ENCODE data around the gene ACD.
A peak's percentile ranks its signal among the peaks of the same experiment; 100 is the strongest.

ACD gene

DNA sequence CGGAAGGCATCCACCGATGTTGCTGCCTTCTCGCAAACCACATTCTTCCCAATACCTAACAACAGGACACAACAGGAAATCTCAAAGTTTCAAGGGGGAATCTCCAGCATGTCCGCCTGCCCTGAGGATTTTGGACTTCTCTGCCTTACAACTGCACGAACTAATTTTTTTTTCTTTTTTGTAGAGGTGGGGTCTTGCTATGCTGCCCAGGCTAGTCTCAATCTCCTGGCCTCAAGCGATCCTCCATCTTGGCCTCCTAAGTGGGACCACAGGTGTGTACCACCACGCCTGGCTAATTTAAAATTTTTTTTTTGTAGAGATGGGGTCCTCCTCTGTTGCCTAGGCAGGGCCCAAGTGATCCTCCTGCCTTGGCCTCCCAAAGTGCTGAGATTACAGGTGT, 15.9 kb upstream of the ACD start:
- DNase-seq (ENCODE audit: low read depth in 2 of 2) = no peak

- no peak for DNase-seq (ENCODE audit: low read depth in 2 of 2)
Measured at GRCh38 chr16:67675579-67675935, 15.5 kb upstream of the ACD start.

GRCh38 chr16:67674851-67675578, 15.0 kb upstream of the ACD start:
- no peak for DNase-seq (ENCODE audit: low read depth in 2 of 2)

GRCh38 chr16:67673712-67674580, 13.9 kb upstream of the ACD start:
- no peak for DNase-seq (ENCODE audit: low read depth in 2 of 2)

- no peak for DNase-seq (ENCODE audit: low read depth in 2 of 2)
Measured at GRCh38 chr16:67672739-67673662, 12.9 kb upstream of the ACD start.

GRCh38 chr16:67672306-67672705, 12.2 kb upstream of the ACD start:
- no peak for DNase-seq (ENCODE audit: low read depth in 2 of 2)

DNA sequence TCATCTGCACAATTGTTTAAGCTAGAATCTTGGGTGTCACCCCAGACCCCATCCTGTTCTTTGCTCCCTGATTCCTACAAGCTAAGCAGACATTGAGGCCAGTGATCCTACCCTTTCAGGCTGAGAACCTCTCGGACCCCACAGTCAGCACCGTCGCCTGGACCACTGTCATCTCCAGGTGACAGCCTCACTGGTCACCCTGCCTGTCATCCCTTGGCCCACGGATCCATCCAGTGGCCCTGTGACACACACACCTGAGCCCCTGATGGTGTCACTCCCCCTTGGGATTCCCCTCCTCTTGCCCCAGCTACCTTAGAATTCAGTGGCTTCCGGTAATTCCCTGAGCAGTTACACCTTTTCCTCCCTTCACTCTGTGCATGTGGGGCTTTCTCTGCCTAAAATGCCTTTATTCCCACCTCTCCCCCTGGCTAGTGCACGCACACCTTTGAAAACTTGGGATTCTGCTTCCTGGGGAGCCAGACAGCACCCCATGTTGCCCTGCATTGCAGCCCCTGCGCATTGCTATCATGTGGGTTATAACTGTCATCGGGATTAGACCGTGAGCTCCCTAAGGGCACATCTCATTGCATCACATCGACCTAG, 9.5 kb upstream of the ACD start:
- no peak for DNase-seq (ENCODE audit: low read depth in 2 of 2)

DNA sequence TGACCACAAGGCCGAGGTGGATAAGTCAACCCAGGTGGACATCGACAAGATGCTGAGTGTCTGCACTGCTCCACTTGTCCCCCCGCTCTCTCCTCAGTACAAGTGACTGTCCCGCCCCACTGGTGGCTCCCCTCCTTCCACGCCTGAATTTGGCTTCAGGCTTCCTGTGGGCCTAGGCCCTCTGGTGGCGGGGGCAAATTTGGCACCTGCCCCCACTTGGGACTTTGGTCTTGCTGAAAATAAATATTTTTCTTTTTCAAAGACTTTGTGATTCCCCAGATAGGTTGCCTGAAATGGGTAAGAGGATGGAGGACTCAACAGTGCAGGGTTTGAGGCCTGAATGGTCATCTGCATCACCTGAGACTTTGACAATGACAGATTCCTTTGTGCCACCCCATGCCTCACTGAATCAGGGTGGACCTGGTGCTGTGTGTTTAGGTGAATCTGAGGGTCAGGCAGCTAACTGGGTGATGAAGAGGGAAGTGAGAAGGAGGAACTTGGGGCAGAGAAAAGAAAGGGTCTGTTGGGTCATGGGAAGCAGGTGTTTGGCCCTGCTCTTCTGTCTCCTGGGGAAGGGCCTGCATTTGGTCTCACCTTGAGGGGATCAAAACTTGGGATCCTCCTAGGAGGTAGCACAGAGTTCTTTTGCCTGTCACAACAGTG, 8.6 kb upstream of the ACD start:
- DNase-seq (ENCODE audit: low read depth in 2 of 2) = no peak

DNA sequence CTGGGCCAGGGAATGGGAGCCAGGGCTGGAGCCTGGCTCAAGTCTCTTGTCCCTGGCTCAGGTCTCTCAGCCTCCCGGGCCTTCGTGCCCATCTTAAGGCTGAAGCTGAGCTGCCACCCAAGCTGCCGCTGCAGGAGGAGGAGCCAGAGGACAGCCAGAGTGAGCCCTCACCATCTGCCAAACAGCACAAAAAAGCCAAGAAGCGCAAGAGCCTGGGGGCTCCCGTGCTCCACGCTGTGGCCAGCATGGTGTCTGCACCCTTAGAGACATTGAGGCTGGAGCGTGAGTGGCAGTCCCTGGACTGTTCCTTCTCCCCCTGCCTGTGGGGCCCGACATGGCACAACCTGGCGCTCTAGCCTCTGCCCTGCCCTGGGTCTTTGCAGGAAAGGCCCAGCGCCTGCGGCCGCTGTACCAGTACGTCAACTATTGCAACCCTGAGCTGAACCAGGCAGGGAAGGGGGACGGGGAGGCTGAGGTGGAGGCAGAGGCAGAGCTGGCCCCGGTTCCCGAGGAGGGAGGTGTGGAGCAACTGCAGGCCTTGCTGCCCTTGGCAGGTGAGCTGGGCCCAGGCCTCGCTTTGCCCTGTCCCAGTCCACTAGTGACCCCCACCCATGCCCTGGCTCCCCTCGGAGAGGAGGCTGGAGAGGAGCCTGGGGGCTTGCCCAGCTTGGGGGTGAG, 7.9 kb upstream of the ACD start:
- peak; percentile 65 to 69 for DNase-seq (ENCODE audit: low read depth in 2 of 2)

DNA sequence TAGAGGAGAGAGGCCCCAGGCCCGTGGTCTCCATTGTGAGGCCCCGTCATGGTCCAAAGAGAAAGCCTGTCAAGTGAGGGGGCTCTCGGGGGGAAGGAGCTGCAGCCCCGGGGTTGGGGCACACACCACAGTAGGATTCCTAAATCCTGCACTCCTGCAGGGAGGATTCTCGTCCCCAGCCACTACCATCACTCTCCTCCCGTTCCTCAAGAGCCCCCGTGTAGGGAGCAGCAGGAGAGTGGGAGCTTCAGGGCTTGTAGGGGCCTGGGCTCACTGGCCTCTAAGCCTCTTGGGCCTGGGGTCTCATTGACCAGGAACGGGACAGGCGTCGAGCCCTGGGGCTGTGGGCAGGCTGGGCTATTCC, 7.4 kb upstream of the ACD start:
- no peak for DNase-seq (ENCODE audit: low read depth in 2 of 2)

DNA sequence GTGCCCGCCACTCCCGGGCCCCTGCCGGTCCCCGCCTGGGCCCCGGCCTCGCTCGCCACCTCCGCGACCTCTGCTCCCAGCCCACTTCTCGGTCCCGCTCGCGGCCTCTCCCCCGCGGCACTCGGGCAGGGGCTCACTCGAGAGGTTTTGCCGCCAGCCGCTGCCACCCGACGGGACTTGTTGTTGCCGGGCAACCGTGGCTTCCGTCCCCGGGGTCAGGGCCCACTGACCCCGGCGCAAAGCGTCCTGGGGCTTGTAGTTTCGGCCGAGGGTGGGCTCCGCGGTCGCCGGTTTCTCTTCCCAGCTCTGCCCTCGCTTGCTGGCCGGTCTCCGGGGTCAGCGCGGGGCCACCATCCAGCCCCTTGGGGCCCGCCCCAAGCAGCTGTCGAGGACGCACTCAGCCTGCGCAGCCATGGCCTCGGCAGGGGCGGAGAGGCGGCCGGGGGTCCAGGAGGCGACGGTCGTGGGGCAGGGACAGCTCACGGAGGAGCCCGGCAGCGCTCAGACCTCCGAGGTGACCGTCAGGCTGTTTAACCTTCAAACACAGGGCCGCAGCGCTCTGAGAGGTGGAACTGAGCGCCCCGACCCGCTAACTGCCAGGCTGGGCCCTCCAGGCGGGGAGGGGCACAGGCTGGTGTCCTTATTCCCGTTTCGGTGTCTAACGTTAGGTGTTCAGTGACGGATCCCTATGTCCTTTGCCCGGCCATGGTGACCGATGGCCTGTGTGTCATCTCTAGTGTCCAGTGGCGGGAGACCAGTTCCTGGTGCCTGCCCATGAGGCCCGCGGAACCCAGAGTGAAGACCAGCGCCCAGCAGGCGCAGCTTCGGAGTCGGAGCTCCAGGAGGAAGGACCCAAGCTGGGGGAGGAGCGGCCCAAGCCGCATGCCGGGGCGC, 6.7 kb upstream of the ACD start, which contains the start of the genes C16orf86 and ENKD1:
Gene C16orf86, plus strand, starts transcription at position 256 of the 894 bp plus-strand sequence. Its CDS starts 157 bp downstream, at position 413.
Gene ENKD1, minus strand, starts transcription at position 192 of the 894 bp plus-strand sequence. CDS start 308 bp downstream, outside the sequence.
- DNase-seq (ENCODE audit: low read depth in 2 of 2) = peak; percentile 61 to 71

DNA sequence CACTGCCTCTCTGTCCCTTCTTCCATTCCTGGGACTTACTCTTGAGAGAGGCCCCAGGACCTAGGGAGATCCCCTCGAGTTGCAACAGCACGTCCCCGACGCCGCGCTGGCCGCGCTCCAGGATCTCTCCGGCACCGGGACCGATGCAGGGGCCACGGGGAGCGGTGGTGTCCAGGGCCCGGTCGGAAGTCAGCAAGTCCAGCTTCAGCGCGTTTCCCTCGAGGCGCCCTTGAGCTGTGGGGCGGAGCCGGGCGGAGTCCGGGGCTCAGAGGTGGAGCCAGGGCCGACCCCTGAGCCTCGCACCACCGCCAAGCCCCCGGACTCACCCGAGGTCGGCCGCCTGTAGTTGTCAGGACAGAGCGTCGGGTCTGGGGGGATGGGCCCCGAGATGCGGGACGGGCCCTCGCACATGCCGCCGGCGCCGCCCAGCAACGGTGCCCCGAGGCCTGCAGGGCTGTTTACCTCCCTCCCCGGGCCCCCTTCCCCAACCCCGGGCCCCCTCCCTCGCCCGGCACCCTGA, 6.0 kb upstream of the ACD start:
- no peak for DNase-seq (ENCODE audit: low read depth in 2 of 2)

- DNase-seq (ENCODE audit: low read depth in 2 of 2) = no peak
Measured at GRCh38 chr16:67665598-67665997, 5.5 kb upstream of the ACD start.

- no peak for DNase-seq (ENCODE audit: low read depth in 2 of 2)
Measured at GRCh38 chr16:67664871-67665270, 4.8 kb upstream of the ACD start.

DNA sequence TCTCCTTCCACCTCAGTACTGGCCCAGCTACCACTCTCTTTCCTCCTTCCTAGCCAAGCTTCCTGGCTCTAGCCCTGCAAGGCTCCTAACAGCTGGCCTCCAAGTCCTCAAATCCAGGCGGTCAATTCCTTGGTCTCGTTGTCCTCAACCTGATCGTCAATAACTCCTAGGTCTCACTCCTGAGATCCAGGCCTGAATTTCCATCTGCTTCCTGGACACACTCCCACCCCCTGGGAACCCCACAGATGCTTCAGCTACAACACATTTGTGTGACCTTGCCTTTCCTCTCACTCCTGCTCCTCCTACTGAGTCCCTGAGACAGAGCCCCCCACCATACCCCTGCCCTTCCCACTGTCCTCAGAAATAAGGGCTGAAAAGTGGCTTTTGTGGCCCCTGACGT, 4.2 kb upstream of the ACD start:
- no peak for DNase-seq (ENCODE audit: low read depth in 2 of 2)

- DNase-seq (ENCODE audit: low read depth in 2 of 2) = no peak
Measured at GRCh38 chr16:67663877-67664222, 3.8 kb upstream of the ACD start.

DNA sequence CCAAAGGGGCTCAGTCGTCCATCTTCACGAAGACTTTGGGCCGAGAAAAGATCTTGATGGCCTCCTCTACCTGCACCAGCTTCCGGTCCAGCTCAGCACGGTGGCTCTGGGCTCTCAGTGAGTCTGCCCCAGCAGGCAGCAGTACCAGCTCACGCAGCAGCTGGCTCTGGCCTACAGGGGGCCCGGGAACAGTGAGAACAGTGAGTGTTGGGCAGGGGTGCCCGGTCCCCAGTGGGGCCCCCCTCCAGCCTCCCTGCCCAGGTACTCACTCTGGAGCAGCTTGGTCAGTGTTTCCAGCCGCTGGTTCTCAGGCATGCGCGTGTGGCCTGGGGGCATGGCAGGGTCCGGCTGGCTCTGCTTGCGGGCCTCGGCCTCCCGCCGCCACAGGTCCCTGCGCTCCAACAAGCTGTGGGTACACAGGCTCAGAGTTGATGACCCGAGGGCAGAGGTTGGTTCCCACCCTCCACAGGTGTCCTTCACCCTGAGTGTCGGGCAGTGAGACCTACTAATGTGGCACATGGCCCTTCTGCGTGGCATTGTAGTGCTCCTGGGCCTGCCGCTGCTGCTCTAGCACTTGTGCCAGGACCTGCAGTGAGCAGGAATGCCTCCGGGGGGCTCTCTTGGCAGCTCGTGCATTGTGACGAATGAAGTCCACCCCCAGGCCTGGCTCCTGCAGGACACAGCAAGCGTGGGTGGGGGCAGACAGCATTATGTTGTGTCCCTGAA, 3.3 kb upstream of the ACD start:
- DNase-seq (ENCODE audit: low read depth in 2 of 2) = no peak

DNA sequence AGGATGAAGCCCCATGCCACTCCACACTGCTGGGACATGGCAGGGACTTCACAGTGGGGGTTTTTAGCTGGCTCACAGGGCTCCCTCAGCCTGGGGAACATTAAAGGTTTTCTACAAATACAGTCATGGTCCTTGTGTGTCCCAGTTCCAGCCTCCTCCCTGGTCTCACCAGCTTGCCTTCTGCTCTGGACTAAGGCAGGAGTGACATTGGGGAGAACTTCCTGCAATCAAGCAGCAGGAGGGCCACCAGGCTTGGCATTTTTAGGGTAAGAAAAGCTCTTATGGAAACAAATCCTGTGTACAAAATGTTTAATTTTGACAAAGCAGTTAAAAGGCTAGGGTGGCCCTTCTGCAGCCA, 2.6 kb upstream of the ACD start:
- no peak for DNase-seq (ENCODE audit: low read depth in 2 of 2)
